ENCODE results near the gene NAP1L4.

NAP1L4 gene

DNA sequence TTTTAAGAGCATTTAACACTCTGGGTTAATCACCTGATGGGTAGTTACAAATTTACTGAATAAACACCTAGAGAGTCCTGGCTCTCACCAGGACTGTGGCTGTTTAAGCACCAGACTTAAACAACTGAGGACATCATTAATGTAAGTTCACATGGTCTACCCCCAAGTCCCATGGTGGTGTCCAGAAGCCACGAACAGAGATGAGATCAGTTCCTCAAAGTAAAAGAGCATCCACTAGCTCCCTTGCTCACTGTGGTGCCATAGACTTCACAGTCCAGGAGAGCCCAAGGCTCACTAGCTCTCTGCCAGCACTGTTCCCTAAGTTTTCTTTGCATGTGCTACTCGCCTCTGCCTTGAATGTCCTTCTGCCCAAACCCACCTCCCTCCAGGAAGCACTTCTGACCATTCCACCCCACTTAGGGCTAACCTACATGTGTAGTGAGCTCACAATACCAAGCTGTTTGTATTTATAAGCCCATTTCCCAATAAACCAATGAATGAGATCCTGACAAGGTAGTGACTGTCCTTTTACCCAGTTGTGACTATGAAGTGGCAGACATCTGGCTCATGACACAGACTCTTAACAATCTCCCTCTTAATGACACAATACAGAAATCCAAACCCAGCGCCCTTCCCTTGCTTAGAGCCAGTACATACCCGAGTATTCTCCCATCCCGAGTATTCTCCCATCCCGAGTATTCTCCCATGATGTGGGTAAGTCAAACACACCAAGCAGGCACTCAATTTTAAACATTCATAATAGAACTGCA is 15.7 kb downstream of the NAP1L4 start:
- peak overlapping the region; percentile 56 for H3K27ac Mint-ChIP-seq
- CTCF ChIA-PET: interaction anchor here (0.7 to 3.7 kb wide), 17 partner anchors 10 to 114 kb away, joined by 3 to 60 read pairs (median 5); partner anchors contain the start of genes CARS1 and NAP1L4
- peaks cover 27% of the 10 kb centered on the region for H3K4me1 Mint-ChIP-seq
- no peaks in the 10 kb centered on the region for H3K9me3 Mint-ChIP-seq
- no peak overlapping the region for H3K4me3 Mint-ChIP-seq
- peaks cover 59% of the 10 kb centered on the region for H3K36me3 Mint-ChIP-seq
- H3K27me3 Mint-ChIP-seq: no peaks in the 10 kb centered on the region
- DNase-seq: no peak

- H3K36me3 Mint-ChIP-seq: peaks cover 65% of the 10 kb centered on the region
- DNase-seq: peak; percentile 65
- H3K27me3 Mint-ChIP-seq: no peaks in the 10 kb centered on the region
- peaks cover 27% of the 10 kb centered on the region for H3K4me1 Mint-ChIP-seq
- peak overlapping the region; percentile 37 for H3K27ac Mint-ChIP-seq
- H3K4me3 Mint-ChIP-seq: no peak overlapping the region
- CTCF ChIA-PET: interaction anchor here (0.6 to 3.7 kb wide), 19 partner anchors 8 to 115 kb away, joined by 3 to 60 read pairs (median 4); partner anchors contain the start of genes CARS1 and NAP1L4
- no peaks in the 10 kb centered on the region for H3K9me3 Mint-ChIP-seq
These were observed 16.5 kb downstream of the NAP1L4 start for GRCh38 chr11:2975594-2975993.

GRCh38 chr11:2974272-2974671 is 17.9 kb downstream of the NAP1L4 start:
- no peaks in the 10 kb centered on the region for H3K27me3 Mint-ChIP-seq
- DNase-seq: no peak
- H3K36me3 Mint-ChIP-seq: peaks cover 74% of the 10 kb centered on the region
- H3K4me3 Mint-ChIP-seq: no peak overlapping the region
- no peaks in the 10 kb centered on the region for H3K9me3 Mint-ChIP-seq
- H3K4me1 Mint-ChIP-seq: peaks cover 25% of the 10 kb centered on the region
- CTCF ChIA-PET: interaction anchor here (1.3 to 3.7 kb wide), 7 partner anchors 17 to 116 kb away, joined by 3 to 60 read pairs (median 18); partner anchors contain the start of gene NAP1L4
- H3K27ac Mint-ChIP-seq: no peak overlapping the region

DNA sequence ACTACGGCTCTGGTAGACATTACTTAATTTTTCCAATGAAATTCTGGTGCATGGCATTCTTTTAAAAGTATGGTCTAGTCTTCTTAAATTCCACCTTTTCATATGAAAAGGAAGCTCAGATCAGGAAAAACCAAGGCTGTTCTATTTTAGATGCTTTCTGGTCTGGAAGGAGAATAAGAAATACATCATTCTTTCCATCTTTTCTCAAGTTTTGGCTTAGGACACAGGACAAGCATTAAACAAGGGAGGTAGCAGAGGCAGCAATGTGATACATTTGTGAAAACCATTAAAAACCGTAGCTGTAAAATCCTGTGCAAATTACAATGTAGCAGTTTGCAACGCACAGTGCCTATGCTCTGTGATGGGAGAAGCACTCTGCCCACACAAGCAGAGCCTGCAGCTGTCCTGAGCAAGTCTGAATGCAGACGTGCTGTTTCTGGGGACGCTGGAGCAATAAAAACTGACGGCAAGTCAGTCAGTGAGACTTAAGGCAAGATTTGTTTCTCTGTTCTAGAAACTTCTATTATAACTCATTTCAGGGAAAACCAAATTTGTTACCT is 23.7 kb downstream of the NAP1L4 start:
- H3K9me3 Mint-ChIP-seq: no peaks in the 10 kb centered on the region
- CTCF ChIA-PET: interaction anchor here (1.3 kb wide), 2 partner anchors 13 to 38 kb away, joined by 3 read pairs; no protein-coding TSS in a partner anchor
- H3K36me3 Mint-ChIP-seq: peaks cover 81% of the 10 kb centered on the region
- H3K4me3 Mint-ChIP-seq: no peak overlapping the region
- no peaks in the 10 kb centered on the region for H3K27me3 Mint-ChIP-seq
- no peak overlapping the region for H3K27ac Mint-ChIP-seq
- DNase-seq: no peak
- peaks cover 10% of the 10 kb centered on the region for H3K4me1 Mint-ChIP-seq

GRCh38 chr11:2964782-2965181 is 27.3 kb downstream of the NAP1L4 start:
- H3K9me3 Mint-ChIP-seq: no peaks in the 10 kb centered on the region
- no peak overlapping the region for H3K4me3 Mint-ChIP-seq
- CTCF ChIA-PET: interaction anchor here (2.1 kb wide), 1 partner anchor 56 kb away, joined by 7 read pairs; no protein-coding TSS in a partner anchor
- peaks cover 21% of the 10 kb centered on the region for H3K4me1 Mint-ChIP-seq
- DNase-seq: no peak
- H3K27me3 Mint-ChIP-seq: no peaks in the 10 kb centered on the region
- peaks cover 85% of the 10 kb centered on the region for H3K36me3 Mint-ChIP-seq
- H3K27ac Mint-ChIP-seq: no peak overlapping the region

DNA sequence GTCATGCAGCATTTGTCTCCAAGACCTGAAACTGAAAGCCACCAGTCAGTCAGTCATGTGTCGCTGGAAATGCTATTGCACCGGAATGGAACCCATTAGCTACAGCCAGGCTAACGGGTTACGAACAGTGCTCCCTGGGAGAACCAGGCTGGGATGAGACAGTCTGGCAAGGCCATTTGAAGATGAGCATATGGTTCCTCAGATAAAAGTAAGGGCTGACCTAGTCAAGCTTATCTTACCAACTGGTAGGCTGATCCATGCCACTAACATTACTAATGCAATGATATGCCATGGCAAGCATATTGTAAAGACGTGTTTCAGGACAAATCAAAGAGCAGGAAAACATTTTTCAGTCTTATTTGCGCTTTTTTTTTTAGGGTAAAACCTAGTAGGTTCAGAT is 28.4 kb downstream of the NAP1L4 start:
- CTCF ChIA-PET: interaction anchor here (0.8 to 1.3 kb wide), 3 partner anchors 11 to 57 kb away, joined by 3 read pairs; no protein-coding TSS in a partner anchor
- peaks cover 87% of the 10 kb centered on the region for H3K36me3 Mint-ChIP-seq
- H3K9me3 Mint-ChIP-seq: no peaks in the 10 kb centered on the region
- H3K27ac Mint-ChIP-seq: no peak overlapping the region
- DNase-seq: no peak
- peaks cover 21% of the 10 kb centered on the region for H3K4me1 Mint-ChIP-seq
- H3K27me3 Mint-ChIP-seq: no peaks in the 10 kb centered on the region
- no peak overlapping the region for H3K4me3 Mint-ChIP-seq

DNA sequence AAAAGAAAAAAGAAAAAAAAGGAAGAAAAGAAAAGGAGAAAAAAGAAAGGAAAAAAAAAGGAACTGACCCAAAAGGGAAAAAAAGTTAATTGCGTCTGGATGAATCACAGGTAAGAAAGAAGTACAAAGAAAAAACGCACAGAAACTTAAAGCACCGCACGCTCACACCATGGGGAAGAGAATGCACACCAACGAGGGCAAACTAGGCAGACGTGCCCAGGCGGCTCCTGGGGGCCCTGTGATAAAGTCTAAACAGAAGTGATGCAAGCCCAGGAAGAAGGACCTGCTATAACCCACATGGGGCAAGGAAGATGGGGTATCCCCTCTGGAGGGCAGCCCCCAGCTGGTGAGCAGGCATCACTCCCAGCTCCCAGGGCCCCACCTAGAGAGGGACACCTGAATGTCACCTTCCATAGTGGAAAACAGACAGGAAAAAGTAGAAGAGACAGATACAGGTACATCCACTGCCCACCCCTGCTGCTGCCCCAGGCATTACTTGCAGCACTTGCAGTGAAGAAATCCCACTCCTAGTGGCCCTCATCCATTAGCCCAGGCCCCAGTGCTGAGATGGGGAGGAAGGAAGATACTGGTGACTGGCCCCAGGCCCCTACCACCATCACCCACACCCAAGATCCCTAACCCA is 28.9 kb downstream of the NAP1L4 start:
- CTCF ChIA-PET: interaction anchor here (0.8 to 1.3 kb wide), 3 partner anchors 10 to 57 kb away, joined by 3 read pairs; no protein-coding TSS in a partner anchor
- Mint-ChIP-seq H3K27me3 (no peaks in the 10 kb centered on the region), H3K27ac (peak overlapping the region; percentile 74), H3K4me3 (no peak overlapping the region), H3K9me3 (no peaks in the 10 kb centered on the region), H3K4me1 (peaks cover 19% of the 10 kb centered on the region), H3K36me3 (peaks cover 87% of the 10 kb centered on the region)
- no peak for DNase-seq

DNA sequence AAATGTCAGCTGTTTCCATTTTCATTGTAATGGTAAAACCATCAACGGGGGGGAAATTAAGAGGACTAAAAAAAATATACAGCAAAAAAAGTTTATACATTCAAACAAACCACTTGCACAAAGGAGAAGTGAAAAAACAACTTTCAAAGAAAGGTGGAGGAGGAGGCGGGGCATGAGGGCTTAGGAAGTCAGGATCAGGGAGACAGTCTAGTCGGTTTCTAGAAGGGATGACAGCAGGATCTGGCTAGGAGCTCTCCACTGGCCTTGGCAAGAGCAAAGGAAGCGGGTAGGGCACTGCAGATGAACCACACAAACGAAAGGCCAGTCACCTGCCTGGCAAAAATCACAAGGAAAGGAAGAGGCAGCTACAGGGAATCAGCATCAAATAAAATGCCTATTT is 31.0 kb downstream of the NAP1L4 start:
- Mint-ChIP-seq H3K4me3 (no peak overlapping the region), H3K27ac (peak overlapping the region; percentile 58), H3K9me3 (no peaks in the 10 kb centered on the region), H3K36me3 (peaks cover 84% of the 10 kb centered on the region), H3K4me1 (peaks cover 19% of the 10 kb centered on the region), H3K27me3 (no peaks in the 10 kb centered on the region)
- DNase-seq: no peak
- CTCF ChIA-PET: interaction anchor here (0.5 to 1.3 kb wide), 3 partner anchors 69 to 380 kb away, joined by 3 read pairs; no protein-coding TSS in a partner anchor

- no peak overlapping the region for H3K27ac Mint-ChIP-seq
- no peak for DNase-seq
- H3K4me3 Mint-ChIP-seq: no peak overlapping the region
- no peaks in the 10 kb centered on the region for H3K27me3 Mint-ChIP-seq
- CTCF ChIA-PET: interaction anchor here (1.2 kb wide), 1 partner anchor 427 kb away, joined by 3 read pairs; no protein-coding TSS in a partner anchor
- peaks cover 86% of the 10 kb centered on the region for H3K36me3 Mint-ChIP-seq
- H3K4me1 Mint-ChIP-seq: peaks cover 19% of the 10 kb centered on the region
- no peaks in the 10 kb centered on the region for H3K9me3 Mint-ChIP-seq
These were observed 32.0 kb downstream of the NAP1L4 start for GRCh38 chr11:2960139-2960538.

DNA sequence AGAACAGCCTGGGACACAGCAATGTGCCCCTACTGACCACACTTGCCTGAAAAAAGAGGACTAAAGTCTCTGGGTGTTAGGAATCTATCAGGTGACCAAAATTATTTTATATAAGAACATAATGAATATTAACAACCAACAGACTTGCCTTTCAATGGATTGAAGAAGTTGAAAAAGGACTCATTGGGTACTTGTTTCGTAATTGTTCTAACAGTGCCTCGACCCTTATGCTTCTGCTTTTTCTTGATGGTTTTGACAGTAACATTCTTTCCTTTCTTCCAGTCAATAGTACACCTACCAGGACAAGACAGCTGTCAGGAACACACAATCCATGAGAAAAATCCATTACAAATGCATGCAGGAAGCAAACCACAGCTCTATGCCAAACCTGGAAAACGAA is 33.9 kb downstream of the NAP1L4 start:
- no peak for DNase-seq
- CTCF ChIA-PET: no interaction called here
- Mint-ChIP-seq H3K27ac (no peak overlapping the region), H3K27me3 (no peaks in the 10 kb centered on the region), H3K4me1 (peaks cover 19% of the 10 kb centered on the region), H3K9me3 (no peaks in the 10 kb centered on the region), H3K36me3 (peaks cover 85% of the 10 kb centered on the region), H3K4me3 (no peak overlapping the region)

- no peak for DNase-seq
- Mint-ChIP-seq H3K27ac (peak overlapping the region; percentile 28), H3K27me3 (no peaks in the 10 kb centered on the region), H3K4me3 (no peak overlapping the region), H3K9me3 (no peaks in the 10 kb centered on the region), H3K4me1 (peaks cover 31% of the 10 kb centered on the region), H3K36me3 (peaks cover 85% of the 10 kb centered on the region)
- CTCF ChIA-PET: interaction anchor here (1.1 to 1.6 kb wide), 3 partner anchors 12 to 65 kb away, joined by 3 to 6 read pairs (median 4); no protein-coding TSS in a partner anchor
These were observed 36.1 kb downstream of the NAP1L4 start for GRCh38 chr11:2955906-2956476.

DNA sequence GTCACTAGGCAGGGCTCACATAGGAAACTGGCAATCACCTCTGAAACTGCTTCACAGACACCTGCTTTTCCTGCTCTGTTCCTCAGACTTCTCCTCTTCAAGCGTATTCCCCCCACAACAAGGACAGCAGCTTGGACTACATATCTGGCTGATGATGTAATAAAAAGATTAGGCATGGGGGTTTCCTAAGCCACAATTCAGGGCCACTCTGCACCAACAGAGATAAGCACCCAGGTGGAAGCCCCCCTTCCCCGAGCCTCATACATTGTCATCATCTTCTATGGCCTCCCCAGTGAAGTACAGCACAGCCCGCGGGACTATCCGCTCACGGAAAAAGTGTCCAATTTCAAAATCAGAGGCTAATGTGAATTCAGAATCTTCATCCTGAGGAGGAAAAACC is 37.9 kb downstream of the NAP1L4 start:
- DNase-seq: no peak
- peaks cover 84% of the 10 kb centered on the region for H3K36me3 Mint-ChIP-seq
- CTCF ChIA-PET: interaction anchor here (1.1 to 2.4 kb wide), 3 partner anchors 20 to 24 kb away, joined by 3 to 15 read pairs (median 8); partner anchors contain the start of gene PHLDA2
- no peak overlapping the region for H3K27ac Mint-ChIP-seq
- H3K4me3 Mint-ChIP-seq: no peak overlapping the region
- no peaks in the 10 kb centered on the region for H3K27me3 Mint-ChIP-seq
- H3K4me1 Mint-ChIP-seq: peaks cover 38% of the 10 kb centered on the region
- H3K9me3 Mint-ChIP-seq: no peaks in the 10 kb centered on the region

- Mint-ChIP-seq H3K9me3 (no peaks in the 10 kb centered on the region), H3K27me3 (no peaks in the 10 kb centered on the region), H3K4me1 (peaks cover 54% of the 10 kb centered on the region), H3K4me3 (no peak overlapping the region), H3K36me3 (peaks cover 89% of the 10 kb centered on the region), H3K27ac (peak overlapping the region; percentile 20)
- DNase-seq: no peak
- CTCF ChIA-PET: interaction anchor here (1.3 to 2.4 kb wide), 4 partner anchors 22 to 68 kb away, joined by 3 to 15 read pairs (median 6); partner anchors contain the start of gene PHLDA2
These were observed 39.8 kb downstream of the NAP1L4 start for GRCh38 chr11:2952290-2952689.
